GM12801 (cell line): Measurements from ENCODE around the gene SNAP47.

ENCODE experiments used
- TF ChIP-seq, protein P1 (sequence below): IDR thresholded peaks from one replicate; pipeline ENCODE4 v1.5.1; 2011; ENCODE audit warnings: control low read depth; ENCODE audit not compliant: insufficient read length; ENCODE audit errors: extremely low read depth

SNAP47 gene, protein sequence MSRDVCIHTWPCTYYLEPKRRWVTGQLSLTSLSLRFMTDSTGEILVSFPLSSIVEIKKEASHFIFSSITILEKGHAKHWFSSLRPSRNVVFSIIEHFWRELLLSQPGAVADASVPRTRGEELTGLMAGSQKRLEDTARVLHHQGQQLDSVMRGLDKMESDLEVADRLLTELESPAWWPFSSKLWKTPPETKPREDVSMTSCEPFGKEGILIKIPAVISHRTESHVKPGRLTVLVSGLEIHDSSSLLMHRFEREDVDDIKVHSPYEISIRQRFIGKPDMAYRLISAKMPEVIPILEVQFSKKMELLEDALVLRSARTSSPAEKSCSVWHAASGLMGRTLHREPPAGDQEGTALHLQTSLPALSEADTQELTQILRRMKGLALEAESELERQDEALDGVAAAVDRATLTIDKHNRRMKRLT

DNA sequence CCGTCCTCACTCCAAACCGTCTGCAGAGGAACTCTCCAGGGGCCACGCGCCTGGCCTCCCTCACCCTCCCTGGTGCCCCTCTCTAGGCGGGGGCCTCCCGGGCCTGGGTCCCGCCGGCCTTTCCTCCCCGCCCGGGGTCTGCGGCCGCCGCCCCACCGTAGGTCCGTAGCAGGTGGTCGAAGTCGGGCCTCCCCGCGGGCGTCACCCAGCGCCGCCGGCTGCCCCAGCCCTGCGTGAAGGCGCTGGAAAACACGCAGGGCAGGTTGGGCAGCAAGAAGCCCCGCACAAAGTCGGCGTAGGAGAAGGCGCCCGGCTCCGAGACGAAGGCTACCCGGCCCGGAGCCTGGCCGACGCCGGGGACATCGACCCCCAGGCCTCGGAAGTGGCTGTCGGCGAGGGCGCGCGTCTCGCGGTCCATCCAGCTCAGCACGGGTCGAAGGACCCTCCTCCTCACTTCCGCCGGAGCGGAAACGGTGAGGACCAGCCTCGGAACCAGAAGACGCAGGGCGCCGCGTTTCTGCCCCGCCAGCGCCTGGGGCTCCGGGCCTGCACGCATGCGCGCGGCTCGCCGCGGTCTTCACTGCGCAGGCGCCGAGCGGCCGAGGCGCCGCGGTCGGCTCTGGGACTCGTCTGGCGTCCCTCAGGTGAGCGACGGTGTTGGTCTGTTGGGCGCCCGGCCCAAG lies at the start of gene SNAP47, which contains the start of gene JMJD4:
Gene SNAP47, plus strand, starts transcription at position 580 of the 683 bp plus-strand sequence. CDS start 12,302 bp downstream, outside the sequence.
Gene JMJD4, minus strand, starts transcription at position 447 of the 683 bp plus-strand sequence. Its CDS starts 29 bp downstream, at position 418.
- TF ChIP-seq, protein P1, sequence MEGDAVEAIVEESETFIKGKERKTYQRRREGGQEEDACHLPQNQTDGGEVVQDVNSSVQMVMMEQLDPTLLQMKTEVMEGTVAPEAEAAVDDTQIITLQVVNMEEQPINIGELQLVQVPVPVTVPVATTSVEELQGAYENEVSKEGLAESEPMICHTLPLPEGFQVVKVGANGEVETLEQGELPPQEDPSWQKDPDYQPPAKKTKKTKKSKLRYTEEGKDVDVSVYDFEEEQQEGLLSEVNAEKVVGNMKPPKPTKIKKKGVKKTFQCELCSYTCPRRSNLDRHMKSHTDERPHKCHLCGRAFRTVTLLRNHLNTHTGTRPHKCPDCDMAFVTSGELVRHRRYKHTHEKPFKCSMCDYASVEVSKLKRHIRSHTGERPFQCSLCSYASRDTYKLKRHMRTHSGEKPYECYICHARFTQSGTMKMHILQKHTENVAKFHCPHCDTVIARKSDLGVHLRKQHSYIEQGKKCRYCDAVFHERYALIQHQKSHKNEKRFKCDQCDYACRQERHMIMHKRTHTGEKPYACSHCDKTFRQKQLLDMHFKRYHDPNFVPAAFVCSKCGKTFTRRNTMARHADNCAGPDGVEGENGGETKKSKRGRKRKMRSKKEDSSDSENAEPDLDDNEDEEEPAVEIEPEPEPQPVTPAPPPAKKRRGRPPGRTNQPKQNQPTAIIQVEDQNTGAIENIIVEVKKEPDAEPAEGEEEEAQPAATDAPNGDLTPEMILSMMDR: no peak

DNA sequence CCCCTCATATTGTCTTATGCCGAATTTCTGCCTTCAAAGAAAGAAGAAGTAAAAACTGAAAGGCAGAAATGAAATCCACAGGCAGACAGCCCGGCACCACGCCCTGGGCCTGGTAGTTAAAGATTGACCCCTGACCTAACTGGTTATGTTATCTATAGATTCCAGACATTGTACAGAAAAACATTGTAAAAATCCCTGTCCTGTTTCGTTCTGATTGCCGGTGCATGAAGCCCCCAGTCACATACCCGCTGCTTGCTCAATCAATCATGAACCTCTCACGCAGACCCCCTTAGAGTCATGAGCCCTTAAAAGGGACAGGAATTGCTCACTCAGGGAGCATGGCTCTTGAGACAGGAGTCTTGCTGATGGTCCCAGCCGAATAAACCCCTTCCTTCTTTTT lies 49.4 kb upstream of the SNAP47 start:
- TF ChIP-seq, protein P1: no peak

DNA sequence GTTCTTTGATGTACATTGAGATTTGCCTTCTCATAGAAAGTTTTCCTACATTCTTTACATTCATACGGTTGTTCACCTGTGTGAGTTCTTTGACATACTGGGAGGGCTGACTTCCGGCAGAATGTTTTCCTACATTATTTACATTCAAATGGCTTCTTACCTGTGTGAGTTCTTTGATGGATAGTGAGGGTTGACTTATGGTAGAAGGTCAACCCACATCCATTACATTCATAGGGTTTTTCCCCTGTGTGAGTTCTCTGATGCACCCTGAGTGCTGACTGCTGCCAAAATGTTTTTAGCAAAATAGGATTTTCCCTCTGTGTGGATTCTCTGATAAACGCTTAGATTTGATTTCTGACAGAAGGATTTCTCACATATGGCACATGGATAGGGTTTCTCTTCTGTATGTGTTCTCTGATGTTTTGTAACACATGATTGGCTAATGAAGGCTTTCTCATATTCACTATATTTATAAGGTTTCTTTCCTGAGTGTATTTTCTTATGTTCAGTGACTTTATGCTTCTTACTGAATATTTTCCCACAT lies 37.8 kb upstream of the SNAP47 start:
- TF ChIP-seq, protein P1: no peak

DNA sequence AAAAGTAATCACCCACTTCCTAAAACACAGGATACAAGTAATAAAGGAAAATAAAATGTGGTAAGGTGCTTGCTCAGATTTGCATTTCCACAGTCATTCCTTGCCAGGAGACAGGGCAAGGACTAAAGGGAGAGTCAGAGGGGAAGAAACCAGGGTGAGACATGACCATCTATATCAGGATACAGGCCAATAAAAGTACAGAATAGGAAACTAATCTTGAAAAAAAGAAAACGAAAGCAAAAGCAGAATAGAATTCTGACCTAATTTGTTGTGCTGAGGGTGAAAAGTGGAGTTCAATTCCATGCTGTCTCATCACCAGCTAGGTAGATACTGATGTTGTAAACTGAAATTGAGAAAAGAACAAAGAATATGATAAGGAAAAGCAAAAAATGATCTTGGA lies 27.4 kb upstream of the SNAP47 start:
- TF ChIP-seq, protein P1: no peak

DNA sequence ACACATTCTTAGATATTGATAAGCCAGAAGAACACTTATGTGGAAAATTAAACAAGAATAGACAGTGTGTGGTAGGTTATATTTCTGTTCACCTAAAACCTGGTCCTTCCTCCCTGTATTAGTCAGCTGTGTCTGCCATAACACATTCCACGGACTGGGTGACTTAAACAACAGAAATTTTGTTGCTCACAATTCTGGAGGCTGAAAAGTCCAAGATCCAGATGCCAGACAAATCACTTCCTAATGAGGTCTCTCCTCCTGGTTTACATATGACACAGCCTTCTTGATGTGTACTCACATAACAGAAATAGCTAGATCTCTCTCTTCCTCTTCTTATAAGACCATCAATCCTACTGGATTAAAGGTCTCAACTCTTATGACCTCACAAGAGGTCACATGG lies 25.8 kb upstream of the SNAP47 start:
- TF ChIP-seq, protein P1: no peak

- TF ChIP-seq, protein P1: no peak
These were observed 22.6 kb upstream of the SNAP47 start for GRCh38 chr1:227712648-227713047.

GRCh38 chr1:227718932-227719331 lies 16.3 kb upstream of the SNAP47 start:
- TF ChIP-seq, protein P1: no peak
